ENCODE measurements around the gene PTPRA. TPM values are rescaled to one million over a fixed set of nuclear protein-coding genes. Genes with fewer than 3 reads are reported as not detected.

The PTPRA gene
- total and polyA plus RNA-seq, 2 donors (not counting 1 experiment from before 2014, with no cell fraction given) = 32.1 to 64.2 TPM

GRCh38 chr20:3067139-3068014 lies 194.1 kb downstream of the PTPRA start:
- no peaks in the 10 kb centered on the region for H3K9me3 Mint-ChIP-seq (ENCODE audit: insufficient read depth)
- H3K36me3 ChIP-seq (replicated peaks in 1 of 2; ENCODE audit: control extremely low read depth in 1 of 2, control insufficient read depth in 1 of 2, extremely low read depth in 1 of 2, insufficient read depth in 2 of 2, low read length in 1 of 2) = no peaks in the 10 kb centered on the region
- H3K4me1 Mint-ChIP-seq = peaks cover 29% of the 10 kb centered on the region
- DNase-seq (no peak), ATAC-seq (ENCODE audit: low read depth) (no peak)
- H3K4me3 ChIP-seq (ENCODE audit: control extremely low read depth in 1 of 5, extremely low read depth in 1 of 5, insufficient read depth in 1 of 5, low read depth in 2 of 5, low read length in 4 of 5) = no peak overlapping the region
- peaks cover 0 to 7% (median 2%) of the 10 kb centered on the region in 4 experiments for H3K27me3 ChIP-seq (replicated peaks in 1 of 4; ENCODE audit: control extremely low read depth in 1 of 4, control insufficient read depth in 3 of 4, insufficient read depth in 4 of 4, low read length in 3 of 4)
- POLR2A ChIA-PET = no interaction called here
- H4K20me1 ChIP-seq (ENCODE audit: control insufficient read depth, insufficient read depth, low read length, poor library complexity, severe bottlenecking) = no peaks in the 10 kb centered on the region
- H3K27ac ChIP-seq (ENCODE audit: low read length in 2 of 2) = no peak overlapping the region
- H3K9ac ChIP-seq (ENCODE audit: low read length) = no peak overlapping the region
- intact Hi-C loops (cut with micrococcal nuclease) = no loop called here
- 80% methylated on average over 15 of the region's 23 CpGs for WGBS (ENCODE audit: insufficient coverage)
- H2AFZ ChIP-seq (ENCODE audit: insufficient read depth, low read depth, low read length, poor library complexity, severe bottlenecking) = no peak overlapping the region
- no peaks in the 10 kb centered on the region for H3K27me3 Mint-ChIP-seq
- peak overlapping the region; percentile 29 for H3K4me3 Mint-ChIP-seq
- CTCF ChIA-PET = interaction anchor here (1.6 to 5.2 kb wide), 3 partner anchors 10 to 47 kb away, joined by 4 to 43 read pairs (median 21); no protein-coding TSS in a partner anchor
- no peak for TF ChIP-seq EZH2 (IDR thresholded peaks at IDR 0.05; ENCODE audit: borderline replicate concordance, insufficient read depth, low read depth, low read length, poor library complexity, severe bottlenecking)
- TF ChIP-seq, protein P1, sequence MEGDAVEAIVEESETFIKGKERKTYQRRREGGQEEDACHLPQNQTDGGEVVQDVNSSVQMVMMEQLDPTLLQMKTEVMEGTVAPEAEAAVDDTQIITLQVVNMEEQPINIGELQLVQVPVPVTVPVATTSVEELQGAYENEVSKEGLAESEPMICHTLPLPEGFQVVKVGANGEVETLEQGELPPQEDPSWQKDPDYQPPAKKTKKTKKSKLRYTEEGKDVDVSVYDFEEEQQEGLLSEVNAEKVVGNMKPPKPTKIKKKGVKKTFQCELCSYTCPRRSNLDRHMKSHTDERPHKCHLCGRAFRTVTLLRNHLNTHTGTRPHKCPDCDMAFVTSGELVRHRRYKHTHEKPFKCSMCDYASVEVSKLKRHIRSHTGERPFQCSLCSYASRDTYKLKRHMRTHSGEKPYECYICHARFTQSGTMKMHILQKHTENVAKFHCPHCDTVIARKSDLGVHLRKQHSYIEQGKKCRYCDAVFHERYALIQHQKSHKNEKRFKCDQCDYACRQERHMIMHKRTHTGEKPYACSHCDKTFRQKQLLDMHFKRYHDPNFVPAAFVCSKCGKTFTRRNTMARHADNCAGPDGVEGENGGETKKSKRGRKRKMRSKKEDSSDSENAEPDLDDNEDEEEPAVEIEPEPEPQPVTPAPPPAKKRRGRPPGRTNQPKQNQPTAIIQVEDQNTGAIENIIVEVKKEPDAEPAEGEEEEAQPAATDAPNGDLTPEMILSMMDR (IDR thresholded peaks at IDR 0.05) = no peak
- peak overlapping the region; percentile 34 for H3K4me2 ChIP-seq (replicated peaks; ENCODE audit: low read depth, low read length, poor library complexity, severe bottlenecking)
- peaks cover 10 to 11% of the 10 kb centered on the region in 2 donors for H3K4me1 ChIP-seq (ENCODE audit: control insufficient read depth in 2 of 2, insufficient read depth in 2 of 2, low read length in 2 of 2)
- peaks cover 6% of the 10 kb centered on the region for H3K79me2 ChIP-seq (ENCODE audit: control insufficient read depth, insufficient read depth, low read length)
- H3K9me3 ChIP-seq (ENCODE audit: control extremely low read depth in 1 of 3, control insufficient read depth in 2 of 3, insufficient read depth in 1 of 3, low read length in 2 of 3) = peaks cover 0 to 3% (median 0%) of the 10 kb centered on the region in 3 donors
- H3K27ac Mint-ChIP-seq = peak overlapping the region; percentile 77

GRCh38 chr20:3068075-3068474 lies 194.8 kb downstream of the PTPRA start:
- Mint-ChIP-seq H3K27me3 (no peaks in the 10 kb centered on the region), H3K9me3 (ENCODE audit: insufficient read depth) (no peaks in the 10 kb centered on the region), H3K27ac (peak overlapping the region; percentile 77), H3K4me3 (peak overlapping the region; percentile 29), H3K4me1 (peaks cover 31% of the 10 kb centered on the region)
- no peaks in the 10 kb centered on the region for H4K20me1 ChIP-seq (ENCODE audit: control insufficient read depth, insufficient read depth, low read length, poor library complexity, severe bottlenecking)
- ChIA-PET POLR2A (no interaction called here), CTCF (interaction anchor here (1.6 to 5.2 kb wide), 3 partner anchors 10 to 47 kb away, joined by 4 to 43 read pairs (median 21); no protein-coding TSS in a partner anchor)
- H3K27ac ChIP-seq (ENCODE audit: low read length in 2 of 2) = no peak overlapping the region
- no peak for DNase-seq
- WGBS (ENCODE audit: insufficient coverage) = 60% methylated on average over 8 of the region's 8 CpGs
- peaks cover 6% of the 10 kb centered on the region for H3K79me2 ChIP-seq (ENCODE audit: control insufficient read depth, insufficient read depth, low read length)
- H3K9me3 ChIP-seq (ENCODE audit: control extremely low read depth in 1 of 3, control insufficient read depth in 2 of 3, insufficient read depth in 1 of 3, low read length in 2 of 3) = peaks cover 0 to 8% (median 0%) of the 10 kb centered on the region in 3 donors
- H2AFZ ChIP-seq (ENCODE audit: insufficient read depth, low read depth, low read length, poor library complexity, severe bottlenecking) = no peak overlapping the region
- no peak overlapping the region for H3K9ac ChIP-seq (ENCODE audit: low read length)
- intact Hi-C loops (cut with micrococcal nuclease) = no loop called here
- TF ChIP-seq, protein P1 (IDR thresholded peaks at IDR 0.05) = no peak
- no peak for TF ChIP-seq EZH2 (IDR thresholded peaks at IDR 0.05; ENCODE audit: borderline replicate concordance, insufficient read depth, low read depth, low read length, poor library complexity, severe bottlenecking)
- no peak for ATAC-seq (ENCODE audit: low read depth)
- H3K4me1 ChIP-seq (ENCODE audit: control insufficient read depth in 2 of 2, insufficient read depth in 2 of 2, low read length in 2 of 2) = peaks cover 14 to 15% of the 10 kb centered on the region in 2 donors
- no peak overlapping the region for H3K4me3 ChIP-seq (ENCODE audit: control extremely low read depth in 1 of 5, extremely low read depth in 1 of 5, insufficient read depth in 1 of 5, low read depth in 2 of 5, low read length in 4 of 5)
- H3K27me3 ChIP-seq (replicated peaks in 1 of 4; ENCODE audit: control extremely low read depth in 1 of 4, control insufficient read depth in 3 of 4, insufficient read depth in 4 of 4, low read length in 3 of 4) = peaks cover 0 to 12% (median 2%) of the 10 kb centered on the region in 4 experiments
- H3K4me2 ChIP-seq (replicated peaks; ENCODE audit: low read depth, low read length, poor library complexity, severe bottlenecking) = peak overlapping the region; percentile 34
- H3K36me3 ChIP-seq (replicated peaks in 1 of 2; ENCODE audit: control extremely low read depth in 1 of 2, control insufficient read depth in 1 of 2, extremely low read depth in 1 of 2, insufficient read depth in 2 of 2, low read length in 1 of 2) = no peaks in the 10 kb centered on the region
